GM19452 (cell line): ENCODE results near the gene AXIN1.

ENCODE experiments used
- ATAC-seq: cut with Tn5 transposase; IDR thresholded peaks from one replicate; pipeline ENCODE4 v1.9.1; 2021; ENCODE audit not compliant: unreplicated experiment

Gene AXIN1

GRCh38 chr16:307691-308312, 44.7 kb downstream of the AXIN1 start:
- ATAC-seq: no peak

- ATAC-seq: no peak
These were observed 45.6 kb downstream of the AXIN1 start for GRCh38 chr16:306911-307370.

- no peak for ATAC-seq
These were observed 46.5 kb downstream of the AXIN1 start for GRCh38 chr16:305916-306626.

GRCh38 chr16:303760-304505, 48.6 kb downstream of the AXIN1 start:
- ATAC-seq: no peak

GRCh38 chr16:301950-302349, 50.6 kb downstream of the AXIN1 start:
- no peak for ATAC-seq

- ATAC-seq: no peak
These were observed 51.3 kb downstream of the AXIN1 start for GRCh38 chr16:301235-301634.

- no peak for ATAC-seq
These were observed 54.7 kb downstream of the AXIN1 start for GRCh38 chr16:297832-298231.

GRCh38 chr16:296806-297510, 55.6 kb downstream of the AXIN1 start:
- ATAC-seq: no peak

- no peak for ATAC-seq
These were observed 56.2 kb downstream of the AXIN1 start for GRCh38 chr16:296276-296675.

GRCh38 chr16:293043-293775, 59.3 kb downstream of the AXIN1 start:
- ATAC-seq: no peak

- ATAC-seq: no peak
These were observed 61.0 kb downstream of the AXIN1 start for GRCh38 chr16:291539-291938.

- no peak for ATAC-seq
These were observed 61.7 kb downstream of the AXIN1 start for GRCh38 chr16:290681-291405.

- no peak for ATAC-seq
These were observed 62.4 kb downstream of the AXIN1 start for GRCh38 chr16:290015-290680.

- ATAC-seq: no peak
These were observed 63.0 kb downstream of the AXIN1 start for GRCh38 chr16:289395-289997.

GRCh38 chr16:287981-288920, 64.3 kb downstream of the AXIN1 start:
- ATAC-seq: no peak

GRCh38 chr16:287298-287811, 65.2 kb downstream of the AXIN1 start:
- ATAC-seq: no peak

GRCh38 chr16:286491-287297, 65.8 kb downstream of the AXIN1 start:
- no peak for ATAC-seq
